ENCODE measurements around the gene P3H4.
A peak's percentile ranks its signal among the peaks of the same experiment; 100 is the strongest.

Gene P3H4

GRCh38 chr17:41813152-41813680, 1.5 kb upstream of the P3H4 start:
- peak overlapping the region; percentile 36 for H3K27ac Mint-ChIP-seq (ENCODE audit: low read depth)
- DNase-seq (ENCODE audit: low spot score in 2 of 2) (no peak), ATAC-seq (replicated peaks; ENCODE audit: extremely low read depth, poor library complexity, severe bottlenecking) (no peak)
- H3K4me3 Mint-ChIP-seq, result peak overlapping the region; percentile 98
- no peaks in the 10 kb centered on the region for H3K9me3 Mint-ChIP-seq
- peaks cover 4% of the 10 kb centered on the region for H3K27me3 Mint-ChIP-seq
- H3K4me1 Mint-ChIP-seq, result peaks cover 29% of the 10 kb centered on the region
- H3K36me3 Mint-ChIP-seq (ENCODE audit: insufficient read depth), result peaks cover 8% of the 10 kb centered on the region

- Mint-ChIP-seq H3K27me3 (no peaks in the 10 kb centered on the region), H3K4me1 (peaks cover 29% of the 10 kb centered on the region), H3K9me3 (no peaks in the 10 kb centered on the region), H3K27ac (ENCODE audit: low read depth) (peak within 1 kb of the TSS; percentile 36), H3K4me3 (peak within 1 kb of the TSS; percentile 98), H3K36me3 (ENCODE audit: insufficient read depth) (peaks cover 8% of the 10 kb centered on the region)
- peak; percentile 22 for ATAC-seq (replicated peaks; ENCODE audit: extremely low read depth, poor library complexity, severe bottlenecking)
- peak; percentile 23 to 26 for DNase-seq (ENCODE audit: low spot score in 2 of 2)
Measured at GRCh38 chr17:41812381-41813151, 817 bp upstream of the P3H4 start, which contains the start of gene FKBP10. Gene FKBP10, plus strand, starts transcription at chr17:41813004. Its CDS starts 31 bp downstream, at chr17:41813035.

DNA sequence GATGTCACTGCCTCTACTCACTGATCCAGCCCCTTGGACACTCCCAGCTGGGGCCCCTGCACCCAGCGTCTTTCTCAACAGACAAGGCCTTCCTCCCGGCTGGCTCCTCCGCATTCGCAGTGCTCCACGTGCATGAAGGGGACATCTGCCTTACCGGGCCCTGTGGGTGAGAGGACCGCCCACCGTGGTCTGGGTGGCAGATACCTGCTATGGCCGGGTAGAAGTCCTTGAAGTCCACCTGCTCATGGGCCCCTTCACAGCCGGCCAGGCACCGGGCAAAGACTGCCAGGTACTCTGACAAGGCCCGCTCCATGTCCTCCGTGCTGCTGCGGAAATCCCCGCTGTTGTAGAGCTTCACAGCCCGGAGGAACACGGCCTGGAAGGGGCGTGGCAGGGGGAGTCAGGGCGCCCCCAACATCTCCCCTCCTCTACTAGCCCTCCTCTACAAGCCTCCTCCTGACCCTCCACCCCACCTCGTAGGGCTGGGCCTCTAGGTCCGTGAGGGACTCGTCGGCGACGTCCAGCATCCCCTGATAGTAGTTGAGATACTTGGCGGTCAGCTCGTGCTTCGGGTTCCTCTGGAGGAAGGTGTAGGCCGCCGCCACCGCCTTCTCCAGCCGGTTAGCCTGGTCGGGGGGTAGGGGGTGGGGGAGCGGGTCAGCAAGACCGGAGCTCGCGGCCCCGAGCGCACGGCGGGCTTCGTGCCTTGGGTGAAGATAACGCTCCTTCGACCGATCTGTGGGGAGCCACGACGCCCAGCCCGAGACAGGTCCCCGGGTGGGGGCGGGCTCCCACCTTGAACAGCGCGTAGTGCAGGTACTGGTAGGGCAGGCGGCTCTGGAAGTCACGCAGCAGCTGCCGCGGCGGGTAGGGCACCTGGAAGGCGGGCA, 845 bp downstream of the P3H4 start:
- H3K27ac Mint-ChIP-seq (ENCODE audit: low read depth), result no peak overlapping the region
- peak; percentile 34 for ATAC-seq (replicated peaks; ENCODE audit: extremely low read depth, poor library complexity, severe bottlenecking)
- H3K9me3 Mint-ChIP-seq, result no peaks in the 10 kb centered on the region
- H3K27me3 Mint-ChIP-seq, result no peaks in the 10 kb centered on the region
- no peak for DNase-seq (ENCODE audit: low spot score in 2 of 2)
- peaks cover 8% of the 10 kb centered on the region for H3K36me3 Mint-ChIP-seq (ENCODE audit: insufficient read depth)
- H3K4me1 Mint-ChIP-seq, result peaks cover 29% of the 10 kb centered on the region
- peak overlapping the region; percentile 98 for H3K4me3 Mint-ChIP-seq

GRCh38 chr17:41806685-41807445, 4.9 kb downstream of the P3H4 start:
- H3K4me1 Mint-ChIP-seq, result peaks cover 17% of the 10 kb centered on the region
- H3K9me3 Mint-ChIP-seq, result no peaks in the 10 kb centered on the region
- H3K27ac Mint-ChIP-seq (ENCODE audit: low read depth), result peak overlapping the region; percentile 49

DNA sequence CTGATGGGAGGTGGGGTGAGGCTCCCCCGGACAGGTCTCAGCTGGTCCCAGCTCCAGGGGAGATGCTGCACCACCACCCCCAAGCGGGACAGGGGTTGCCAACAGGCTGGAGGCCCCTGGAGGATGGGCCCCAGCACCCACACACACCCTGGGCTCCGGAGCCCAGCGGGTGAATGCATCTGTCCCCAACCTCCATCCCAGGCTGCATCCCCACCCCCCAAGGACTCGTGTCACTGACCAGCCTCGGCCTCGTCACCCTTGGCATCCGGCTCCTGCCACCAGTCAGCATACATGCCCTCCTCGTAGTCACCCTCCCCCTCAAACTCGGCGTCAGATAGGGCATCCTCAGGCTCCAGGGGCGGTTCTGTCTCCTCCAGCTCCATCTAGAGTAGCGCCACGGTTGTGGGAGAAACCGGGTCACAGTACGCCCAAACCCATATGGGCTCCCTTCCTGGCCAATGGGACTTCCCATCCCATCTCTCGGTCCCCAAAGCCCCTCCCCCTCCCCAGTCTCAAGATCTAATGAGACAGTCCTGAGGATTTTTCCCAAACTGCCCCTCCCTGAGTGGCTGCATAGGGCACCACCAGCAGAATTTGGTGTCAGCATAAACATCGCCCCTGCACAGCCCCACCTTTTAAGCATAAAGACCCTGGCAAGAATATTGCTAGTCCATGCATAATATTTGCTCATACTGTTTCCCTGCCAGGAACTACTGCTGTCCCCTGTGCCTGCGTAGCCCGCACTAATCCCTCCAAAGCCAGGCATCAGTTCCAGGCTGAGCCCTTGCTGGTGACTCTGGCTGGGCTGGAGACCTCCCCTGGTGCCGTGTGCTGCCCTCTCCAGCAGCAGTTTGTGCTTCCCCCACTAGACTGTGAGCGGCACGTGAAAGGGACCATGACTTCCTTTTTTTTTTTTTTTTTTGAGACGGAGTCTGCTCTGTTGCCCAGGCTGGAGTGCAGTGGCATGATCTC, 8.4 kb downstream of the P3H4 start:
- Mint-ChIP-seq H3K4me3 (no peak overlapping the region), H3K27ac (ENCODE audit: low read depth) (no peak overlapping the region), H3K27me3 (no peaks in the 10 kb centered on the region), H3K4me1 (peaks cover 6% of the 10 kb centered on the region), H3K36me3 (ENCODE audit: insufficient read depth) (peaks cover 1% of the 10 kb centered on the region), H3K9me3 (no peaks in the 10 kb centered on the region)
- ATAC-seq (replicated peaks; ENCODE audit: extremely low read depth, poor library complexity, severe bottlenecking), result no peak
- DNase-seq (ENCODE audit: low spot score in 2 of 2), result no peak

More at GRCh38 chr17:41806685-41807445, 4.9 kb downstream of the P3H4 start:
- Mint-ChIP-seq H3K4me3 (no peak overlapping the region), H3K36me3 (ENCODE audit: insufficient read depth) (peaks cover 5% of the 10 kb centered on the region), H3K27me3 (no peaks in the 10 kb centered on the region)
- no peak for DNase-seq (ENCODE audit: low spot score in 2 of 2)
- no peak for ATAC-seq (replicated peaks; ENCODE audit: extremely low read depth, poor library complexity, severe bottlenecking)

DNA sequence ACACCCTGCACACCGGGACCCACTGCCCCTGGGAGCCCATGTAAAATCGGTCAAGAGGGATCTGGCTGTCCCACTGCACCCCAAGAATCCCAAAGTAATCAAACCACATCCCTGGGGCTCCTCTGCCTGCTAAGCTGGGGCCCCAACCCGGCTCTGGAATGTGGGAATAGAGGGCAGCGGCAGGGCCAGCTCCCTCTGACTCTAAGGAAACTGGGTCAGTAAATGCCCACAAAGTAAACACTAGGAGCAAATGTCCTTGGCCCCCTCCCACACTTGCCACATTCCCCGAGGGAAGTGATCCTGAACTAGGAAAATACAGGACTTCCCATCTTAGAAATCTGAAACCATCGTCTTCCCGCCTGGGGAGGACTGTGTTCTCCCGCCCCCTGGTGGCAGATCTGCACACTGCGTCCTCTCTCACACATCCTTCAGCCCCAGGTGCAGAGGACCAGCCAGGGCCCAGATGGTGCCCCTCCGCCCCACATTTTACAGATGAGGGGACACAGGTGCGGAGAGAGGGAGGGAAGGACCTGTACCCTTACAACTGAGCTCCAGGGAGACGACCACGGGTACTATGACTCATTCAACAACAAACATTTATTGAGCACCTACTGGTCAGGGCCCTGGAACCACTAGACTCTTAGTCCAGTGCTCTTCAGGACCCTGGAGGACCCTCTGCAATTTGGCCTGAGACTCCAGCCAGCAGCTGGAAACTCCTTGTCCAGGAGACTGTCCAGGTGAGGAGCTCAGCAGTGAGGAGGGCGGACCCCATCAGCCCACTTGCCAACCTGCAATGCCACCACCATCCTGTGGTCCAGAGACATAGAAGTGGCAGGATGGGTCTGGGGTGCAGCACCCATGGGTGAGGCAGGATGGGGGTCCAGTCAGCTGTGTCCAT, 10.1 kb downstream of the P3H4 start:
- ATAC-seq (replicated peaks; ENCODE audit: extremely low read depth, poor library complexity, severe bottlenecking), result peak; percentile 49
- Mint-ChIP-seq H3K27ac (ENCODE audit: low read depth) (no peak overlapping the region), H3K4me3 (no peak overlapping the region)

DNA sequence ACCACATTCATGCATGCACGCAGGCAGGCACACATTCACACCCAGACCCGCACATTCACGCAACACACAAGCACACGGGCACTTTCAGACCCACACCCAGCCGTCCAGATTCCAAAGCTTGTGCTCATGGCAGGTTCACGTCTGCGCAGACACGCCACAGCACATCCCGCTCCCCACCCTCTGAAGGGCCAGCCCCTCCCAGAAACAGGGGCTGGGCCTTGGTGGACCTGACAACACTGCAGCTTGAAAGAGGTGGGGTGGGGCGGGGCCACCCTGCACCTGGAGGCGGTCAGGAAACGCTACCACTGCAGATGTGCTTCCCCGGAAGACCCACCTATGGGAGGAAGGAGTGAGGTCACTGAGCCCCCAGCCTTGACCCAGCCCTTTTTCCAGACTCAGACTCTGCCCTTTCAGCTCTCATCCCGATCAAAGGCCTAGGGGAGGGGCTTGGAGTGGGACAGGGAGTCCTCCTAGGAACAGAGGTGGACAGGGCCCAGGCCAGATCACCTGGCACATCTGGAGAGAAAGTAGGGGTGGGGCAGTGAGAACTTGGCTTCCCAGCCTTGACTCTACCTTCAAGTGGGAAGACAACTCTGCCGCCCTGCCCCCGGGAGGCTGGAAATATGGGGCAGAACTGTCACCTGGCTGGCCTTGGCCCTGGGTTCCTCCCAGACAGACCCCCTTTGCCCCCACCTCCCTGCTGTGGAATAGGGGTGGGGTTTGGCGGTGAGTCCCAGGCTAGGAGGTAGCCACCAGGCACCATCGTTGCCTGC, 11.0 kb downstream of the P3H4 start:
- Mint-ChIP-seq H3K27ac (ENCODE audit: low read depth) (no peak overlapping the region), H3K27me3 (no peaks in the 10 kb centered on the region), H3K4me1 (peaks cover 6% of the 10 kb centered on the region), H3K9me3 (no peaks in the 10 kb centered on the region), H3K36me3 (ENCODE audit: insufficient read depth) (peaks cover 1% of the 10 kb centered on the region), H3K4me3 (no peak overlapping the region)
- DNase-seq (ENCODE audit: low spot score in 2 of 2) (no peak), ATAC-seq (replicated peaks; ENCODE audit: extremely low read depth, poor library complexity, severe bottlenecking) (no peak)

More for the DNA sequence above, 10.1 kb downstream of the P3H4 start:
- H3K9me3 Mint-ChIP-seq, result no peaks in the 10 kb centered on the region
- peaks cover 6% of the 10 kb centered on the region for H3K4me1 Mint-ChIP-seq
- H3K27me3 Mint-ChIP-seq, result no peaks in the 10 kb centered on the region
- H3K36me3 Mint-ChIP-seq (ENCODE audit: insufficient read depth), result peaks cover 1% of the 10 kb centered on the region
- DNase-seq (ENCODE audit: low spot score in 2 of 2), result peak; percentile 52 to 67

DNA sequence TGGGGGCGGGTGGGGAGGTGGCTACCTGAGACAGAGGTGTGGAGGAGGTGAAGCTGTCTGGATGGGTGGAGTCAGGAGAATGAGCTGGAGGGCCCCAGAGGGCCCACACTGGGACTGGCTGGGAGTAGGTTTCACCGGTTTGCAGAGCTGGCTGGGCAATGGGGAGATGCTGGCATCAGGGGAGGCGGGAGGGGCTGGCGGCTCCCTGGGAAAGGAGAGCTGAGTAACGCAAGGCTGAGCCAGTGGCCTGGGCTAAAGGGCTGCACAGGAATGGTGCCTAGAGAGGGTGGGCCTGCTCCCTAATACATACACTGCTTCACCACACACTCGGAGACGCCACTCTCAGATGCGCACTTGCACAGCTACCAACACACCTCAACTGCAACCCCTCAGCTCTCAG, 12.4 kb downstream of the P3H4 start:
- Mint-ChIP-seq H3K36me3 (ENCODE audit: insufficient read depth) (no peaks in the 10 kb centered on the region), H3K4me1 (peaks cover 6% of the 10 kb centered on the region)

GRCh38 chr17:41797377-41797776, 14.4 kb downstream of the P3H4 start:
- Mint-ChIP-seq H3K27ac (ENCODE audit: low read depth) (no peak overlapping the region), H3K4me3 (no peak overlapping the region), H3K36me3 (ENCODE audit: insufficient read depth) (no peaks in the 10 kb centered on the region), H3K9me3 (no peaks in the 10 kb centered on the region), H3K4me1 (peaks cover 6% of the 10 kb centered on the region), H3K27me3 (no peaks in the 10 kb centered on the region)
- ATAC-seq (replicated peaks; ENCODE audit: extremely low read depth, poor library complexity, severe bottlenecking) (no peak), DNase-seq (ENCODE audit: low spot score in 2 of 2) (no peak)

More for the DNA sequence above, 12.4 kb downstream of the P3H4 start:
- H3K27ac Mint-ChIP-seq (ENCODE audit: low read depth), result no peak overlapping the region
- no peaks in the 10 kb centered on the region for H3K27me3 Mint-ChIP-seq
- DNase-seq (ENCODE audit: low spot score in 2 of 2) (no peak), ATAC-seq (replicated peaks; ENCODE audit: extremely low read depth, poor library complexity, severe bottlenecking) (no peak)
- H3K9me3 Mint-ChIP-seq, result no peaks in the 10 kb centered on the region
- no peak overlapping the region for H3K4me3 Mint-ChIP-seq
